Ectodermal cell (in vitro differentiated cells): Measurements from ENCODE around the gene SLC15A3.
A peak's percentile ranks its signal among the peaks of the same experiment; 100 is the strongest.

Source experiments
- H3K27ac ChIP-seq: 2 replicates; pipeline ENCODE4 v1.7.0; 2013; ENCODE audit warnings: mild to moderate bottlenecking, low read depth, low read length; ENCODE audit not compliant: insufficient read depth, poor library complexity, severe bottlenecking
- H3K27me3 ChIP-seq: 2 replicates; pipeline ENCODE4 v1.7.0; 2013; ENCODE audit warnings: mild to moderate bottlenecking, low read length; ENCODE audit not compliant: insufficient read depth, control insufficient read depth, poor library complexity, severe bottlenecking
- H3K36me3 ChIP-seq: one replicate; pipeline ENCODE4 v1.7.0; 2013; ENCODE audit warnings: low read length; ENCODE audit not compliant: control insufficient read depth, insufficient read depth
- H3K4me1 ChIP-seq: one replicate; pipeline ENCODE4 v1.7.0; 2013; ENCODE audit warnings: low read length; ENCODE audit not compliant: control insufficient read depth, insufficient read depth
- H3K4me3 ChIP-seq: 2 replicates; pipeline ENCODE4 v1.7.0; 2013; ENCODE audit warnings: low read depth, low read length, control low read depth; ENCODE audit not compliant: insufficient read depth
- H3K9me3 ChIP-seq: 2 replicates; pipeline ENCODE4 v1.7.0; 2013; ENCODE audit warnings: mild to moderate bottlenecking, low read length, moderate library complexity; ENCODE audit not compliant: control insufficient read depth
- WGBS, 2 experiments: methylation state at CpG; one replicate each; pipeline ENCODE4 v1.1.7; 2013; ENCODE audit warnings: missing lambda C conversion rate in 2 of 2; 5-methylcytosine and 5-hydroxymethylcytosine counted together

The SLC15A3 gene

GRCh38 chr11:60923800-60924109 is 28.2 kb downstream of the SLC15A3 start:
- 67 to 69% methylated on average over 6 of the region's 6 CpGs for WGBS, 2 experiments
- H3K4me3 ChIP-seq = peak overlapping the region; percentile 89
- H3K4me1 ChIP-seq = peaks cover 16% of the 10 kb centered on the region
- H3K27me3 ChIP-seq = peaks cover 3% of the 10 kb centered on the region
- H3K27ac ChIP-seq = no peak overlapping the region
- H3K36me3 ChIP-seq = peaks cover 24% of the 10 kb centered on the region
- no peaks in the 10 kb centered on the region for H3K9me3 ChIP-seq

GRCh38 chr11:60923326-60923725 is 28.6 kb downstream of the SLC15A3 start:
- Histone ChIP-seq H3K27ac (no peak overlapping the region), H3K9me3 (no peaks in the 10 kb centered on the region), H3K27me3 (peaks cover 3% of the 10 kb centered on the region), H3K36me3 (peaks cover 22% of the 10 kb centered on the region), H3K4me3 (no peak overlapping the region), H3K4me1 (peaks cover 16% of the 10 kb centered on the region)
- 86 to 92% methylated on average over 4 to 5 of the region's 5 CpGs for WGBS, 2 experiments

- Histone ChIP-seq H3K36me3 (peaks cover 20% of the 10 kb centered on the region), H3K4me1 (peaks cover 16% of the 10 kb centered on the region), H3K27ac (no peak overlapping the region), H3K4me3 (no peak overlapping the region), H3K27me3 (peaks cover 3% of the 10 kb centered on the region), H3K9me3 (no peaks in the 10 kb centered on the region)
- 85 to 93% methylated on average over 6 of the region's 6 CpGs for WGBS, 2 experiments
Observed at GRCh38 chr11:60922906-60923305, 29.1 kb downstream of the SLC15A3 start.

- H3K27ac ChIP-seq = no peak overlapping the region
- peaks cover 16% of the 10 kb centered on the region for H3K36me3 ChIP-seq
- WGBS, 2 experiments = 92 to 93% methylated on average over 23 of the region's 23 CpGs
- peaks cover 16% of the 10 kb centered on the region for H3K4me1 ChIP-seq
- H3K4me3 ChIP-seq = no peak overlapping the region
- H3K27me3 ChIP-seq = peaks cover 3% of the 10 kb centered on the region
- no peaks in the 10 kb centered on the region for H3K9me3 ChIP-seq
Observed at GRCh38 chr11:60921777-60922335, 30.1 kb downstream of the SLC15A3 start.

GRCh38 chr11:60921259-60921658 is 30.7 kb downstream of the SLC15A3 start:
- no peaks in the 10 kb centered on the region for H3K9me3 ChIP-seq
- peaks cover 16% of the 10 kb centered on the region for H3K36me3 ChIP-seq
- peaks cover 16% of the 10 kb centered on the region for H3K4me1 ChIP-seq
- H3K27me3 ChIP-seq = peaks cover 3% of the 10 kb centered on the region
- 95% methylated on average over 11 of the region's 11 CpGs for WGBS, 2 experiments
- H3K27ac ChIP-seq = no peak overlapping the region
- no peak overlapping the region for H3K4me3 ChIP-seq

GRCh38 chr11:60919956-60920355 is 32.0 kb downstream of the SLC15A3 start:
- H3K36me3 ChIP-seq = peaks cover 16% of the 10 kb centered on the region
- H3K27me3 ChIP-seq = peaks cover 3% of the 10 kb centered on the region
- no peak overlapping the region for H3K4me3 ChIP-seq
- H3K27ac ChIP-seq = no peak overlapping the region
- WGBS, 2 experiments = 87 to 98% methylated on average over 2 of the region's 2 CpGs
- no peaks in the 10 kb centered on the region for H3K9me3 ChIP-seq
- peaks cover 12% of the 10 kb centered on the region for H3K4me1 ChIP-seq

- H3K4me1 ChIP-seq = peaks cover 16% of the 10 kb centered on the region
- peaks cover 3% of the 10 kb centered on the region for H3K27me3 ChIP-seq
- H3K4me3 ChIP-seq = no peak overlapping the region
- H3K27ac ChIP-seq = no peak overlapping the region
- 97 to 100% methylated on average over 1 of the region's 1 CpG for WGBS, 2 experiments
- no peaks in the 10 kb centered on the region for H3K9me3 ChIP-seq
- peaks cover 16% of the 10 kb centered on the region for H3K36me3 ChIP-seq
Observed at GRCh38 chr11:60919320-60919719, 32.7 kb downstream of the SLC15A3 start.

GRCh38 chr11:60918939-60919265 is 33.1 kb downstream of the SLC15A3 start:
- no peaks in the 10 kb centered on the region for H3K9me3 ChIP-seq
- H3K27ac ChIP-seq = no peak overlapping the region
- WGBS, 2 experiments = 85 to 91% methylated on average over 2 of the region's 2 CpGs
- H3K36me3 ChIP-seq = peaks cover 16% of the 10 kb centered on the region
- H3K4me1 ChIP-seq = peaks cover 13% of the 10 kb centered on the region
- no peak overlapping the region for H3K4me3 ChIP-seq
- H3K27me3 ChIP-seq = peaks cover under 1% of the 10 kb centered on the region

GRCh38 chr11:60918251-60918938 is 33.6 kb downstream of the SLC15A3 start:
- Histone ChIP-seq H3K36me3 (peaks cover 16% of the 10 kb centered on the region), H3K27ac (no peak overlapping the region), H3K27me3 (no peaks in the 10 kb centered on the region), H3K4me3 (no peak overlapping the region), H3K9me3 (no peaks in the 10 kb centered on the region), H3K4me1 (peaks cover 13% of the 10 kb centered on the region)
- WGBS, 2 experiments = 93 to 96% methylated on average over 4 of the region's 4 CpGs

GRCh38 chr11:60917267-60917666 is 34.7 kb downstream of the SLC15A3 start:
- WGBS, 2 experiments = 97 to 100% methylated on average over 1 of the region's 1 CpG
- H3K27me3 ChIP-seq = no peaks in the 10 kb centered on the region
- H3K4me1 ChIP-seq = peaks cover 19% of the 10 kb centered on the region
- peaks cover 16% of the 10 kb centered on the region for H3K36me3 ChIP-seq
- H3K27ac ChIP-seq = no peak overlapping the region
- no peaks in the 10 kb centered on the region for H3K9me3 ChIP-seq
- H3K4me3 ChIP-seq = no peak overlapping the region
